H1 (cell line): ENCODE results near the gene EDEM2. TPM values are rescaled to one million over a fixed set of nuclear protein-coding genes. Genes with fewer than 3 reads are reported as not detected.

ENCODE experiments used
- BRCA1 ChIP-seq: IDR thresholded peaks from 2 replicates; pipeline ENCODE4 v1.6.1; 2012; ENCODE audit warnings: low read depth, low read length, improper control_type of control experiment
- CBX8 ChIP-seq: fragments of 300-800, 300-1000 bp; sonication (generic); IDR thresholded peaks from 2 replicates; pipeline ENCODE4 v1.7.1; 2016; ENCODE audit warnings: low read depth, low read length, borderline replicate concordance
- CEBPB ChIP-seq: IDR thresholded peaks from 2 replicates; pipeline ENCODE4 v1.6.1; 2012; ENCODE audit warnings: low read depth, low read length
- CHD2 ChIP-seq: IDR thresholded peaks from 2 replicates; pipeline ENCODE4 v1.6.1; 2012; ENCODE audit warnings: low read length, improper control_type of control experiment
- CREB1 ChIP-seq: IDR thresholded peaks from 2 replicates; pipeline ENCODE4 v1.6.1; 2012; ENCODE audit warnings: inconsistent platforms
- EZH2 ChIP-seq: fragments of 200-600 bp; sonication (generic); IDR thresholded peaks from 2 replicates; pipeline ENCODE4 v1.7.1; 2012; ENCODE audit warnings: low read depth, mild to moderate bottlenecking, moderate library complexity, low read length, inconsistent platforms; ENCODE audit not compliant: severe bottlenecking
- GABPA ChIP-seq: IDR thresholded peaks from 2 replicates; pipeline ENCODE4 v1.6.1; 2011; ENCODE audit warnings: mild to moderate bottlenecking, low read length, moderate library complexity, borderline replicate concordance; ENCODE audit not compliant: insufficient read depth
- HDAC2 ChIP-seq, 2 experiments: fragments of 300-600 bp in 1 of 2; sonication (generic) in 1 of 2; IDR thresholded peaks; 2 replicates each; pipeline ENCODE4 v1.6.1; 2011 to 2012; ENCODE audit warnings: low read depth in 2 of 2, low read length in 2 of 2, mild to moderate bottlenecking in 2 of 2, moderate library complexity in 2 of 2, borderline replicate concordance in 1 of 2, inconsistent platforms in 1 of 2
- HDAC6 ChIP-seq: IDR thresholded peaks from one replicate; pipeline ENCODE4 v1.7.1; 2012; ENCODE audit warnings: low read depth, mild to moderate bottlenecking, inconsistent platforms, low read length, moderate library complexity
- KDM1A ChIP-seq: fragments of 200-600, 300-600 bp; sonication (generic); IDR thresholded peaks from 2 replicates; pipeline ENCODE4 v1.7.1; 2016; ENCODE audit warnings: mild to moderate bottlenecking, low read length, borderline replicate concordance
- KDM4A ChIP-seq: IDR thresholded peaks from one replicate; pipeline ENCODE4 v1.7.1; 2012; ENCODE audit warnings: low read depth, mild to moderate bottlenecking, moderate library complexity, low read length, inconsistent platforms; ENCODE audit not compliant: severe bottlenecking
- MAFK ChIP-seq: IDR thresholded peaks from 2 replicates; pipeline ENCODE4 v1.6.1; 2012; ENCODE audit warnings: low read depth, mild to moderate bottlenecking, improper control_type of control experiment, low read length
- NANOG ChIP-seq: IDR thresholded peaks from 2 replicates; pipeline ENCODE4 v1.6.1; 2011; ENCODE audit warnings: low read length, low read depth, mild to moderate bottlenecking, inconsistent platforms; ENCODE audit not compliant: insufficient read depth, poor library complexity, severe bottlenecking
- SIN3A ChIP-seq, 2 experiments: IDR thresholded peaks in 1 of 2; conservative IDR thresholded peaks in 1 of 2; 2 replicates each; pipeline ENCODE4 v1.6.1; 2011 to 2012; ENCODE audit warnings: low read length in 2 of 2, improper control_type of control experiment in 1 of 2, low read depth in 1 of 2, mild to moderate bottlenecking in 1 of 2
- SIRT6 ChIP-seq: IDR thresholded peaks from one replicate; pipeline ENCODE4 v1.7.1; 2012; ENCODE audit warnings: low read length, inconsistent platforms
- SP4 ChIP-seq: IDR thresholded peaks from 2 replicates; pipeline ENCODE4 v1.6.1; 2012; ENCODE audit warnings: low read length, inconsistent platforms
- TCF12 ChIP-seq: IDR thresholded peaks from 2 replicates; pipeline ENCODE4 v1.6.1; 2011; ENCODE audit warnings: low read depth, mild to moderate bottlenecking, low read length
- YY1 ChIP-seq: IDR thresholded peaks from 2 replicates; pipeline ENCODE4 v1.6.1; 2011; ENCODE audit warnings: low read depth, mild to moderate bottlenecking, low read length
- polyA plus RNA-seq, 7 experiments: library from polyadenylated mRNA; depleted of rRNA in 3 of 7; stranded (reverse) in 5 of 7; unstranded in 2 of 7; fragments of >200 nt in 5 of 7; fragments of 200-250 nt in 2 of 7; gene quantifications; 1 replicate in 5 of 7; 2 replicates in 1 of 7; 4 replicates in 1 of 7; pipeline versions ENCODE4 v1.2.1 to v1.2.3, GENCODE V29; 2011 to 2013; ENCODE audit warnings: missing spikeins in 2 of 7, mixed read lengths in 2 of 7
- total RNA-seq: library from RNA; stranded (reverse); fragmentation: NEBNext Ultra II Directional; extraction: Animal tissue kit (Norgen Biotek cat#: 25700); gene quantifications from 2 replicates; pipeline ENCODE4 v1.2.1, GENCODE V29; 2021
- TF ChIP-seq, protein P1 (sequence below): IDR thresholded peaks from 2 replicates; pipeline ENCODE4 v1.6.1; 2011; ENCODE audit warnings: low read length, improper control_type of control experiment
- TF ChIP-seq, protein P2 (sequence below): IDR thresholded peaks from 2 replicates; pipeline ENCODE4 v1.6.1; 2012; ENCODE audit warnings: inconsistent platforms
- TF ChIP-seq, protein P3 (sequence below): IDR thresholded peaks from 2 replicates; pipeline ENCODE4 v1.6.1; 2012; ENCODE audit warnings: inconsistent platforms
- TF ChIP-seq, protein P4 (sequence below): IDR thresholded peaks from 2 replicates; pipeline ENCODE4 v1.6.1; 2011; ENCODE audit warnings: low read depth, mild to moderate bottlenecking, low read length; ENCODE audit not compliant: insufficient read depth

EDEM2 gene
- total and polyA plus RNA-seq, 2 of the 8 experiments (the other 6 are each of a cell fraction or from before 2014, with no cell fraction given): 15.2 to 19.6 TPM

DNA sequence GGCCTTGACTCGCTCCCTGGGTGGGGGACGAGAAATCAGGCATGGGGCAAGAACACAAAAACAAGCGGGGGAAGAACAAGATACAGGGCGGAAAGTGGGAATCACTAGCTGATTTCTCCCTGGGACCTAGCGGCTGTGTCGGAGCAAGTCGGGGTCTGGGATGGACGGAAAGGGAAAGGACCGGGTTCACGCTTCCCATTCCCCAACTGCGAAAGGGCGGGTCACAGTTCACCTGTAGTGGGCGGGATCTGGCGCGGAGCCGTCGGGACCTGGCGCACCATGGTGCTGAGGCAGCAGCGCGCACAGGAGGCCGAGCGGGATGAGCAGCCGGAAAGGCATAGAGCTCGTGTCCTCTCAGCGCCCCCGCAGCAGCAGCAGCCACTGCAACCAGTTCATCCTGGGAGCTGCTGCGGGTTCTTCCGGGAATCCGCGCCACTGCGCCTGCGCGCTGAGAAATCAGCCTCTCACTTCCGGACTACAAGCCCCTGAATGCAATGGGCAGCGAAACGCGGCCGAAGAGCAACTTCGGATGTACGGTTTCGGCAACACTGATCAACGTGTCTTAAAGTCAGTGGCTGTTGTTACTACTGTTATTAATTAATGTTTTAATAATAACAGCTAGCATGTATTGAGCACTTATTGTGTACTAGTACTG, at the start of gene EDEM2 (continued):
- TF ChIP-seq GABPA (no peak), TCF12 (no peak), BRCA1 (no peak), CEBPB (no peak), CHD2 (no peak), NANOG (no peak), SIN3A (conservative IDR thresholded peaks at IDR 0.05 in 1 of 2, IDR thresholded peaks at IDR 0.05 in 1 of 2; ENCODE audit: low read depth in 1 of 2, low read length in 2 of 2) (0 out of 4 replicates have a peak, but pooled peaks have one; percentile 15 to 46), KDM1A (no peak), YY1 (0 out of 2 replicates have a peak, but pooled peaks have one; percentile 43), MAFK (no peak), SP4 (no peak), HDAC6 (no peak), CBX8 (no peak), SIRT6 (no peak), HDAC2 (IDR thresholded peaks at IDR 0.05; ENCODE audit: borderline replicate concordance in 1 of 2, low read depth in 2 of 2, low read length in 2 of 2) (no peak), EZH2 (no peak), KDM4A (peak; percentile 46), CREB1 (peak; percentile 45; the same call in 1 of the 2 replicates)
- TF ChIP-seq, protein P1, sequence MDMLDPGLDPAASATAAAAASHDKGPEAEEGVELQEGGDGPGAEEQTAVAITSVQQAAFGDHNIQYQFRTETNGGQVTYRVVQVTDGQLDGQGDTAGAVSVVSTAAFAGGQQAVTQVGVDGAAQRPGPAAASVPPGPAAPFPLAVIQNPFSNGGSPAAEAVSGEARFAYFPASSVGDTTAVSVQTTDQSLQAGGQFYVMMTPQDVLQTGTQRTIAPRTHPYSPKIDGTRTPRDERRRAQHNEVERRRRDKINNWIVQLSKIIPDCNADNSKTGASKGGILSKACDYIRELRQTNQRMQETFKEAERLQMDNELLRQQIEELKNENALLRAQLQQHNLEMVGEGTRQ: no peak
- TF ChIP-seq, protein P2, sequence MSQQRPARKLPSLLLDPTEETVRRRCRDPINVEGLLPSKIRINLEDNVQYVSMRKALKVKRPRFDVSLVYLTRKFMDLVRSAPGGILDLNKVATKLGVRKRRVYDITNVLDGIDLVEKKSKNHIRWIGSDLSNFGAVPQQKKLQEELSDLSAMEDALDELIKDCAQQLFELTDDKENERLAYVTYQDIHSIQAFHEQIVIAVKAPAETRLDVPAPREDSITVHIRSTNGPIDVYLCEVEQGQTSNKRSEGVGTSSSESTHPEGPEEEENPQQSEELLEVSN: no peak
- TF ChIP-seq, protein P3, sequence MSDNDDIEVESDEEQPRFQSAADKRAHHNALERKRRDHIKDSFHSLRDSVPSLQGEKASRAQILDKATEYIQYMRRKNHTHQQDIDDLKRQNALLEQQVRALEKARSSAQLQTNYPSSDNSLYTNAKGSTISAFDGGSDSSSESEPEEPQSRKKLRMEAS: peak; percentile 68; the same call in 1 of the 2 replicates
- TF ChIP-seq, protein P4, sequence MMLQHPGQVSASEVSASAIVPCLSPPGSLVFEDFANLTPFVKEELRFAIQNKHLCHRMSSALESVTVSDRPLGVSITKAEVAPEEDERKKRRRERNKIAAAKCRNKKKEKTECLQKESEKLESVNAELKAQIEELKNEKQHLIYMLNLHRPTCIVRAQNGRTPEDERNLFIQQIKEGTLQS: no peak
